ENCODE results near the gene CHRM4.
"Not testable (repeated sequence)": the region's sequence is repeated elsewhere in the genome, so short reads cannot be mapped to it uniquely, and the experiment has no call there.

The CHRM4 gene

DNA sequence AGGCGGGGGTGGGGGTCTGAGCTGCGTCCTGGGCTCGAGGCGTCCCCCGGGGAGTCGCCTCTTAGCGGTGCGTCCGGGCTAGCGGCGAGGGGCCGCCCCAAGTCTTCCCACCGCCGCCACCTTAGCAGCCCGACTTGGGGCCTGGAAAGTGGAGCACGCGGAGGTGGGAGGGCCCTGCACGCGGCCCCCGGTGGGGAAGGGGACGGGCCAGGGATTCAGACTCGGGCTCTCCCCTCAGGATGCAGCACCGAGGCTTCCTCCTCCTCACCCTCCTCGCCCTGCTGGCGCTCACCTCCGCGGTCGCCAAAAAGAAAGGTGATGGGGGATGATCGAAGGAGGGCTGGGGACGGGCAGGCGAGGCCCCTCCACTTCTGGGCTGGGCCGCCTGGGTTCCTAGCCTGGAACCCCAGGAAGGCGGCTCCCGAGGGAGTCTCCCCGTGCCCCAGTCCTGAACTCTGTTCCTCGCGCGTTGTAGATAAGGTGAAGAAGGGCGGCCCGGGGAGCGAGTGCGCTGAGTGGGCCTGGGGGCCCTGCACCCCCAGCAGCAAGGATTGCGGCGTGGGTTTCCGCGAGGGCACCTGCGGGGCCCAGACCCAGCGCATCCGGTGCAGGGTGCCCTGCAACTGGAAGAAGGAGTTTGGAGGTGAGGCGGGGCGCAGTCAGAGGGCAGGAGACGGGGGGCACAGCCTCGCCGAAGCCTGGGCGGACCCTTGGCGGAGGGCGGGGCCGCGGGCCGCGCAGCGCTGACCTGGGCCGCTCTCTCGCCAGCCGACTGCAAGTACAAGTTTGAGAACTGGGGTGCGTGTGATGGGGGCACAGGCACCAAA is 9.5 kb downstream of the CHRM4 start:
- DNase-seq (ENCODE audit: low read depth in 3 of 3): no peak

DNA sequence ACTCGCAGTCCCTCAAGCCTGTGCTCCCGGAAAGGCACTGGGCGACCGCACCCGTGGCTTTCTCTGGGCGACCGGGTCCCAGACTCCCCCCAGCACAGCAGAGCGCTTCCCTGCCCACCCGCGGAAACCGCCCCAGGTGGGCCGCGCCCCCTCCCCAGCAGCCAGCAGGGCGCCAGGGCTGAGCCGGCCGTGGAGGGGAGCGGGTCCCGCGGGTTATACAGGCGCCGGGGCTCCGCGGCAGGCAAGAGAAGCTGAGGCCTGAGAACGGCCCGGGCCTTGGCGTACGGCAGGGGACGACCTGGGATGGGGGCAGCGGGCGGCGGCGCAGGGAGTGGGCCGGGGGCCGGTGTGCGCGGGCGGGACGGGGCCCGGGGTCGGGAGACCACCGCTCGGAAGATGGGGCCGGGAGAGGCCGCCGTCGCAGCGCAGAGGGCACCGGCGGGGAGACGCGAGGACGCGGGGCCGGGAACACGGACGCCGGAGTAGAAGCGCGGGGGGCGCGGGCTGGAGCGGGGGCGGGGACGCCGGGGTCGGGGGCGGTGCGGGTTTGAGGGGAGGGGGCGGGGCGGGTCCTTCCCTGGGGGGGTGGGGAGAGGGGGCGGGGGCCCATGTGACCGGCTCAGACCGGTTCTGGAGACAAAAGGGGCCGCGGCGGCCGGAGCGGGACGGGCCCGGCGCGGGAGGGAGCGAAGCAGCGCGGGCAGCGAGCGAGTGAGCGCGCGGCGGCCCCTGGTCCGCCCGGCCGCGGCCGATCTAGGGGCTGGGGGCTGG is 10.3 kb downstream of the CHRM4 start, which contains the start of gene MDK:
TSS of gene MDK (plus strand) at position 622 of the 771 bp plus-strand sequence. CDS start 389 bp downstream, outside the sequence.
- DNase-seq (ENCODE audit: low read depth in 3 of 3): no peak

DNA sequence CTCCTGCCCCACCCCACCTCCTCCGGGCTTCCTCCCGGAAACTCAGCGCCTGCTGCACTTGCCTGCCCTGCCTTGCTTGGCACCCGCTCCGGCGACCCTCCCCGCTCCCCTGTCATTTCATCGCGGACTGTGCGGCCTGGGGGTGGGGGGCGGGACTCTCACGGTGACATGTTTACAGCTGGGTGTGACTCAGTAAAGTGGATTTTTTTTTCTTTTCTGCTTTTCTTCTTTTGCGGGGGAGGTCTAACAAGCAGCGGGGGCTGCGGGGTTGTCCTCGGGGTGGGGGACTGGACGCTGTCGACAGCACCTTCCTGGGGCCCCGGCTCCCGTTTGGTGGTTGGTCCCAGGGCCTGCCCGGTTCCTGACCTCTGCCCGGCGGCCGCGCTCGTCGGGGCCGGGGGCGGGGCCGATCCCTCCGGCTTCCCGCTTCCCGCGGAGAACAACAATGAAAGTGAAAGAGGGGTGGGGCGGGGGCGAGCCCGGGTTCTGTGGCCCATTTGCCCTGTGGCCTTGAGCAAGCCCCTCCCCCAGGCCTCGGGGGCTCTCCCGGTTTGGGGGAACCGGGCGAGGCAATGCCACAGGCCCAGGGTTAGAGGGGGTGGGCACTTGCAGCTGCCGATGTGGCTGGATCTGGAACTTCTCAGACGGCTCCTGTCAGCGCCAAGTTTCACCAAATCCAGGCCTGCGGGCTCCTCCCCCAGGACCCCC is 11.1 kb downstream of the CHRM4 start:
- peak in 2 of 3 donors; percentile 46 to 65 for DNase-seq (ENCODE audit: low read depth in 3 of 3)

DNA sequence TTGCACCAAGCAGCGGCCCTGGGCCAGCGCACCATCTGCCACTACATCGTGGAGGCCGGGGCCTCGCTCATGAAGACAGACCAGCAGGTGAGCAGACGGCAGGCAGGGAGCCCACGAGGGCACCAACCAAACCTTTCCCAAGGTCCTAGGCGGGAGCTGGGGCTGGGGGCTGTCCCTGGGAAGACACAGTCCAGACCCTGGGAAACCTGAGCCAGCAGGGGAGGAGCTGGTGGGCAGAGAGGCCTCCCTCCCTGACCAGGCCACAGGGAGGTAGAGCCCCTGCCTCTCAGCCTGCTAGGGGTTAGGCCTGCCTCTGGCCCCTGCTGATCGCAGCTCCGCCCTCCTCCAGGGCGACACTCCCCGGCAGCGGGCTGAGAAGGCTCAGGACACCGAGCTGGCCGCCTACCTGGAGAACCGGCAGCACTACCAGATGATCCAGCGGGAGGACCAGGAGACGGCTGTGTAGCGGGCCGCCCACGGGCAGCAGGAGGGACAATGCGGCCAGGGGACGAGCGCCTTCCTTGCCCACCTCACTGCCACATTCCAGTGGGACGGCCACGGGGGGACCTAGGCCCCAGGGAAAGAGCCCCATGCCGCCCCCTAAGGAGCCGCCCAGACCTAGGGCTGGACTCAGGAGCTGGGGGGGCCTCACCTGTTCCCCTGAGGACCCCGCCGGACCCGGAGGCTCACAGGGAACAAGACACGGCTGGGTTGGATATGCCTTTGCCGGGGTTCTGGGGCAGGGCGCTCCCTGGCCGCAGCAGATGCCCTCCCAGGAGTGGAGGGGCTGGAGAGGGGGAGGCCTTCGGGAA is 11.9 kb downstream of the CHRM4 start:
- DNase-seq (ENCODE audit: low read depth in 3 of 3): not testable (repeated sequence)

DNA sequence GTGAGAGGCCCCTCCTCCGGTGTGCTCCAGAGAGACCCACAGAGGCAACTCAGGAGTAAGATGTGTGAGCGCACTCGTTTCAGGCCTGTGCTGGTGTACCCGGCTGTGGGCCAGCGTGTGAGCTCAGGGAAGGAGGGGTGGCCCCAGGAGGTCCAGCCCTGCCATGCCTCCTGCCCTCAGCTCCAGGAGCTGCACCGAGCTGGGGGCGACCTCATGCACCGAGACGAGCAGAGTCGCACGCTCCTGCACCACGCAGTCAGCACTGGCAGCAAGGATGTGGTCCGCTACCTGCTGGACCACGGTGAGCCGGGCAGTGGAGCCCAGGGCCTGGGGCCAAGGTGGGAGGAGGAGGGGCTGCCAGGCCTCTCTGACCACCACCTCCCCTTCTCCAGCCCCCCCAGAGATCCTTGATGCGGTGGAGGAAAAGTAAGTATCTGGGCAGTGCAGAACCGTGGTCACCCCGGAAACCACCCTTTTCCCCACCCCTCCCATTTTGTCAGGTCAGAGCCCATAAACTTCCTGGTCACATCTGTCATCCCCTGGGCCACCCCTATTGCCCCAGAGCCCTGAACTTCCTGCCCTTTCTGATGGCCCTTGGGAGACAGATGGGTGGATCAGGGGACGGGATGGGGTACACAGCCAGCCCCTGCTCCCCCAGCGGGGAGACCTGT is 12.6 kb downstream of the CHRM4 start:
- no peak for DNase-seq (ENCODE audit: low read depth in 3 of 3)

DNA sequence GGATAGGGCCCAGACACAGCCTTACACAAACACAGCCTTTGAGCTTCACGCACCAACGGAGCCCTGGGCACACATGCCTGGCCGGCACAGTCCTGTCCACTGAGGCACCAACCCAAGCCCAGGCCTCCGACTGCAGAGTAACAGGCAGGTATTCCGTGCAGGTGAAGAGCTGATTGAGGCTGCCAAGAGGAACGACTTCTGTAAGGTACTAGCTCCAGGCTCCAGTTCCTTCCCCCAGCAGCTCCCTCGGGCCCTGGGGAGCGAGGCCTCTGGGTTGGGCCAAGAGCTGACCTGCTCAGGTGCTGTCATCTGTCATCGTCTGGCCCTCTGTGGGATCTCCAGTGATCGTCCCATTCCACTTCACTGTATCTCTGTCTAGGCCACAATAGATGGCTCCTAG is 13.3 kb downstream of the CHRM4 start:
- DNase-seq (ENCODE audit: low read depth in 3 of 3): no peak

DNA sequence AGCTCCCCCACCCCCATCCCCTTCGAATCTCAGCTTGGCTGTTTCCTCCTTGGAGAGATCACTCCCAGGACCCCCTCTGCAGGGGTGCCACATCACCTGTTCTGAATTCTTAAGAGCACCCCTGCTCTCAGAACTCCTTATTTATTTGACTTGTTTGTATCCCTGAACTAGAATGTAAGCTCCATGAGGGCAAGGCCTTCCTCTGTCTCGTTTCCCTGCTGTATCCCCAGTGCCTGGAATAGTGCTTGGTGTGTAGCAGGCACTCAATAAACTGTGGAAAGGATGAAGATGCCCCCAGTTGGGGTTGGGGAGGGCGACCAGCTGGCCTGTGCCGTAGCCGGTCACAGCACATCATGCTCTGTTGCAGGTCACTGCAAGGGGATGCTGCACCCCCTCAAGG is 13.7 kb downstream of the CHRM4 start:
- no peak for DNase-seq (ENCODE audit: low read depth in 3 of 3)

DNA sequence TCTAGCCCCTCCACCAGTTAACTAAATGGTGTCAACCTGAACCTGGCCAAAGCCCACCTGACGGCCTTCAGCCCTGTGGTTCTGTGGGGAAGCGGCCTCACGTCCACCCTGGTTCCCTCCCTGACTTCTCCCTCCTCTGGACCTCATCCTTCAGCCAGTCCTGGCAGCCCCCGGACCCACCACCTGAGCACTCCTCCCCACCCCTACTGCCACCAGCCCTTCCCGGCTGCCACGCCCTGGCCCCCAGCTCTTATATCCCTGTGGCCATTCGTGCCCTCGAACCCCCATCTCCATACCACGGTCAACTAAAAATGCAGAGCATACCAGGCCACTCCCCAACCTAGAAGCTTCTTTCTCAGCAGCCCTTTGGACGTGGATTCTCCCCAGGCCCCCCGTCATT is 14.3 kb downstream of the CHRM4 start:
- no peak for DNase-seq (ENCODE audit: low read depth in 3 of 3)

DNA sequence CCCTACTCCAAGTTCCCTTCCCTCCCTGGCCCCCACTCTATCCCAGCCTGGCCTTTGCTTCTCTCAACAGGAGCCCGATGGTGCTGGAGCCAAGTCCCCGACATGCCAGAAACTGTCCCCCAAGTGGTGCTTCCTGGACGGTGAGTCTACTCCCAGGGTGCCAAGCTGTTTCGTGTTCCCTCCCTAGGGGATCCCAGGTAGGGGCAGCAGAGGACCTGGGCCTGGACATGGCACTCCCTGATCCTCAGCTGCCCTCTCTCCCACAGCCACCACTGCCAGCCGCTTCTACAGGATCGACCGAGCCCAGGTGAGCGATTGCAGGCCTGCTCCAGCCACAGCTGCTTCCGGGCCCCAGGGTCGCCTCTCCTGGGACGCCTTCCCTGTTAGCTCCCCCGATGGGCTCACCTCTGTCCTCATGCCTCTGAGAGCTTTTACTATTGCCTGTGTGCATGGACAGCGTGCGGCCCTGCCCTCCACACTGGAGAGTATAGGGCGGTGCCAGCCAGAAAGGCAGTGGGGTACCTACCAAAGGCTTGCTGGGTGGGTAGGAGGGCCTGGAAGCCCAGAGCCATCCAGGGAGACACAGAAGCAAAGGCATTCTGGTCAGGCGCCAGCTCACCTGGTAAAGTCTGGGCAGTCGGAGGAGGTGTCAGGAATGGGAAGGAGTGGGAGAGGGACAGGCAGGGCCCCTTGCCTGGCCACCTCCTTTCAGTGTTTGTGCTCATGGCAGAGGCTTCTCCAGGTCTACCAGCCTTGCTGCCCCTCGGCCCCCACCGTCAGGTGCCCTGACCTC is 15.1 kb downstream of the CHRM4 start:
- DNase-seq (ENCODE audit: low read depth in 3 of 3): no peak

DNA sequence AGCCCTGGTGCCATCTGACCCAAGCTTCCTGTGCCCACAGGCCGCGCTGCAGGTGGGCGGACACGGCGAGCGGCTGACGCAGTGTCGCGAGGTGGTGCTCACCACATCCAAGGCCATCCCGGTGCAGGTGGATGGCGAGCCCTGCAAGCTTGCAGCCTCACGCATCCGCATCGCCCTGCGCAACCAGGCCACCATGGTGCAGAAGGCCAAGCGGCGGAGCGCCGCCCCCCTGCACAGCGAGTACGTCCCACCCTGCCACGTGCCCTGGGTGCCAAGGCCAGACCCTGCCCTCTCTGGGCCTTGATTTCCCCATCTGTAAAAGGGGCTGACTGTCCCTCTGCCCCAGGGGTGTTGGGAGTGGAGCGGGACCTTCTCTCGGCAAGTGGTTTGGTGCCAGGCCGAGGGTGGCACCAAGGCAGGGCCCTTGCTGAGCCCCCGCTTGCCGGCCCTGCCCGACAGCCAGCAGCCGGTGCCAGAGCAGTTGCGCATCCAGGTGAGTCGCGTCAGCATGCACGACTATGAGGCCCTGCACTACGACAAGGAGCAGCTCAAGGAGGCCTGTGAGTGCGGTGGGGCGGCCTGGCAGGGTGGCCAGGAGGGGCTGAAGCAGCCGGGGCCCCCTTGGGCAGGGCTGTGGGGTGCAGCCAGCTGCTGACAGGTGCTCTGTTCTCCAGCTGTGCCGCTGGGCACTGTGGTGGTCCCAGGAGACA is 16.0 kb downstream of the CHRM4 start:
- DNase-seq (ENCODE audit: low read depth in 3 of 3): no peak

DNA sequence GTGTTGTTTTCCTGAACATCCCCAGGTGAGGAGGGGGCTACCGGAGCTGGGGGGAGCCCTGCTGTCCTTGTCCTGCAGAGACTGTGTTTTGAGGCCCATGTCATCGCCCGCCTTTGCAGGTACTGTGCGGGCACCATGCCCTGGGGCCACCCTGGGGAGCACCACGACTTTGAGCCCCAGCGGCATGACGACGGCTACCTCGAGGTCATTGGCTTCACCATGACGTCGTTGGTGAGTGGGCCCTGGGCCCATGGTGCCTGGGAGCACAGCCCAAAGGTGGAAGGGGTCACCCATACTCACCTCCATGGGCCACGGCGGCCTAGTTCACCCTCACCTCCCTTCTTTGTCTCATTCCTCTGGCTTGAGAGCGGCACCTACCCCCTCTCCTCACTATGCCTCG is 16.8 kb downstream of the CHRM4 start:
- no peak for DNase-seq (ENCODE audit: low read depth in 3 of 3)

DNA sequence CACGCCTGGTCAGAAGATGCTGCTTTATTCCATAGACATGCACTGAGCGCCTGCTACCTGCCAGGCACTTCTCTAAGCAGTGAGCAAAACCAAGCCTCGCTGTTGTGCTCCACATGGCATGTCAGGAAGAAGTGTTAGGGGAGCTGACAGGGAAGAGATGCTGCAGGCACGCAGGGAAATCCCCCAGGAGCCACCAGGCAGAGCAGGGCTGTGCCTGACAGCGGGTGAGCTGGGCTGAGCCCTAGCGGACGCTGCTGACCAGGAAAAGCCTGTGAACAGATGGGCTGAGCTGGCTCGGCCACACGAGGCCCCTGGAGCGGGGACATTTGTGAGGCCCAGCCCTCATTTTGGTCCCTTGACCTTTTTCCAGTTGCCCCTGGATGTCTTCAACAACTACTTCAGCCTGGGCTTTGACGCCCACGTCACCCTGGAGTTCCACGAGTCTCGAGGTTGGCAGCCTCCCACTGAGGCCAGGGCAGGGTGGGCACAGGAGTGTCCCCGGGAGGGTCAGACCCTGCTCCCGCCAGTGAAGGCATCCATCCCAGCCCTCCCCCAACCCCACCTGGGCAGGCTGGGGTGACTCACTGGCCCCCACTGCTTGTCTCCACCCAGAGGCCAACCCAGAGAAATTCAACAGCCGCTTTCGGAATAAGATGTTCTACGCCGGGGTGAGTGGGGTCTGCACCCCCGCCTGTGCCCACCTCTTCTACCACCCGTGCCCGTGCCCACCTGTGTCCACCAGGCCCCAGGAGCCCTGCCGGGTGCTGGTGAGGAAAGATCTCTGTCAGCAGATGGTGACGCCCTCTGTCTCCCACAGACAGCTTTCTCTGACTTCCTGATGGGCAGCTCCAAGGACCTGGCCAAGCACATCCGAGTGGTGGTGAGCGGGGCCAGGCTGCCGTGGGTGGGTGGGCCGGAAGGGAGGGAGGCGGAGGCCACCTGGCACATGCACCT is 17.5 kb downstream of the CHRM4 start:
- no peak for DNase-seq (ENCODE audit: low read depth in 3 of 3)

DNA sequence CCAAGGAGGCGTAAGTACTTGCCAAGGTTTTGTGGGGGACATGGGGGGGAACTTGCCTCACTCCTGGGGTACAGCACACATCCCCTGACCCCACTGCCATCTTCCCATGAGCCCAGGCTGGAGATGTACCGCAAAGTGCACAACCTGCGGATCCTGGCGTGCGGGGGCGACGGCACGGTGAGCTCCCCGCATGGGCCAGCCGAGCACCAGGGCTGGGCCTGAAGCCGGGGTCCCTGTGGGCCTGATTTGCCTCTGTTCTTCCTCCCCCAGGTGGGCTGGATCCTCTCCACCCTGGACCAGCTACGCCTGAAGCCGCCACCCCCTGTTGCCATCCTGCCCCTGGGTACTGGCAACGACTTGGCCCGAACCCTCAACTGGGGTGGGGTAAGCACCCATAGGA is 19.1 kb downstream of the CHRM4 start:
- not testable (repeated sequence) for DNase-seq (ENCODE audit: low read depth in 3 of 3)

DNA sequence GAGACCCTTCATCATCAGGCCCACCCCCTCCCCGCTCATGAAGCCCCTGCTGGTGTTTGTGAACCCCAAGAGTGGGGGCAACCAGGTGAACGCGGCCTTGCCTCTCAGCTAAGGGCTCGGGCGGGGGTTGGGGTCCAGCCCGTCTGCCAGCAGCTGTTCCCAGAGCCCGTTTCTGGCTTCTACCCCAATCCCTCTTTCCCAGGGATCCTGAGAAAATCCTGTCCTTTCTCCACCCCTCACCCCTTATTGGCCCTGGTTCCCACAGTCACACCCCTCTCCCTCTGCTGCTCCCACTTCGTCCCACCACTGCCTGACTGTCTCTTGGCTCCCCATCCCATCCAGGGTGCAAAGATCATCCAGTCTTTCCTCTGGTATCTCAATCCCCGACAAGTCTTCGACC is 19.5 kb downstream of the CHRM4 start:
- no peak for DNase-seq (ENCODE audit: low read depth in 3 of 3)

DNA sequence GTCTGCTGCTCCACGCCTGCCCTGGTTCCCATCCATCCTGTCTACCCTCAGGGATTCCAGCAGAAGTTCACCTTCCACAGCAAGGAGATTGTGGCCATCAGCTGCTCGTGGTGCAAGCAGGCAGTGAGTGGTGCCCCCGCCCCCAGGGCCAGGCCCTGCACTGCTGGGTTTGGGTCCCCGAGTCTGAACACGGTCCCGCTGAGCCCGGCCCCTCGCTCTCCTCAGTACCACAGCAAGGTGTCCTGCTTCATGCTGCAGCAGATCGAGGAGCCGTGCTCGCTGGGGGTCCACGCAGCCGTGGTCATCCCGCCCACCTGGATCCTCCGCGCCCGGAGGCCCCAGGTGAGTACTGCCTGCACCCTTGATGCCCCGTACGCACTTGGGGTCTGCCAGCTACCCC is 20.3 kb downstream of the CHRM4 start:
- not testable (repeated sequence) for DNase-seq (ENCODE audit: low read depth in 3 of 3)

DNA sequence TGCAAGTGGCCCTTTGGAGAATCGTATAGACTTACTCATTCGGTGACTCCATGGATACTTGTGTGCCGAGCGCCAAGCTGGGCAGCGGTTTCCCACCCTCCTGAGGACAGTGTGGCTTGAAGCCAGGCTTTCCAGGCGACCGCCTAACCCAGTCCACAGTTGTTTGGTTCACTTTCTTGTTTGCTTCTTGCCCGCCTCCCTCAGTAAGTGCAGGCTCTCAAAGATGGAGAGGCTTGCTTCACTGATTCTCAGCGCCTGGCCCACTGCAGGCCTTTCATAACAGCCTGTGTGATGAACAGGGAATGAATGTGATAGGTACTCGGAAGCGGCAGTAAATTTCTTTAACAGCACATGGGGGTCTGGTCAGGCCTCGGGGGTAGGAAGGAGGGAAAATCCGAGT is 21.3 kb downstream of the CHRM4 start:
- no peak for DNase-seq (ENCODE audit: low read depth in 3 of 3)

DNA sequence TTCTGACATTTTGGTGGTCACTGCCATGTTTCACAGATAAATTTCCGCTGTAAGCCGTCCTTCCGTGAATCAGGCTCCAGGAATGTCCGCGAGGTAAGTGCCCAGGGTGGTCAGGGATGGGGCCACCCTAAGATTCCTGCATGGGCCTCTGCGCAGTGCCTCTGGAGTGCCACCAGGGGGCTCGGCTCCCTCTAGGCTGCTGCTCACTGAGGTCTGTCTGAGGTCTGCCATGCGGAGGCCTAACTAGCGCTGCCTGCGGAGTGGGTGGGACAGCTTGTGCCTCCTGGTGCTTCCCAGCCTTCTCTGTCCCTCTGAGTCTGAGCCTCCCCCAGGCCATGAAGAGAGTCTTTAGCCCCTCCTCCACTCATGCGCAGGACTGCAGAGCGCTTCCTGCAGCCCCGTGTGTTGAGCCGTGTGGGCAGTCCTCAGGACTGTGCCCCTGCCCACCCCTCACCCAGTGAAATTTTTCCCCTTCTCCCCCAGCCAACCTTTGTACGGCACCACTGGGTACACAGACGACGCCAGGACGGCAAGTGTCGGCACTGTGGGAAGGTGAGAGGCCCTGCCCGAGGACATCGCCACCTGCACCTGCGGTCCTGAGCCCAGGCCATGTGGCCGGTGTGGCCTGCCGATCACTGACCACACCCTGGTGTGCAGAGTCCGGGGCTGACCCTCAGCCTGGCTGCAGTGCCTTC is 22.0 kb downstream of the CHRM4 start:
- no peak for DNase-seq (ENCODE audit: low read depth in 3 of 3)

DNA sequence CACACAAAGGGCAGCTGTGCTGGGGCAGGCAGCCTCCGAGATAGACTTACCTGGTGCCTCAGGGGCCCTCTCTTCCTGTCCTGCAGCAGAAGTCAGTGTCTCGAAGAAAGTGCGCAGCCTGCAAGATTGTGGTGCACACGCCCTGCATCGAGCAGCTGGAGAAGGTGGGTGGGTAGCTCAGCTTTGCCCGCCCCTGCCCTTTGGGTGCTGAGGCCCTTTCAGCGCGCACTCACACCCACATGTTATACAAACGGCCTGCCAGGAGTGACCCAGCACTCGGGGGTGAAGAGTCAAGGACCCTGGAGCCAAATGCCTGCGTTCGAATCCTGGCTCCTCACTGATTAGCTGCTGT is 23.7 kb downstream of the CHRM4 start:
- no peak for DNase-seq (ENCODE audit: low read depth in 3 of 3)
